ENCODE measurements around the gene SERPINB12.

SERPINB12 gene, protein sequence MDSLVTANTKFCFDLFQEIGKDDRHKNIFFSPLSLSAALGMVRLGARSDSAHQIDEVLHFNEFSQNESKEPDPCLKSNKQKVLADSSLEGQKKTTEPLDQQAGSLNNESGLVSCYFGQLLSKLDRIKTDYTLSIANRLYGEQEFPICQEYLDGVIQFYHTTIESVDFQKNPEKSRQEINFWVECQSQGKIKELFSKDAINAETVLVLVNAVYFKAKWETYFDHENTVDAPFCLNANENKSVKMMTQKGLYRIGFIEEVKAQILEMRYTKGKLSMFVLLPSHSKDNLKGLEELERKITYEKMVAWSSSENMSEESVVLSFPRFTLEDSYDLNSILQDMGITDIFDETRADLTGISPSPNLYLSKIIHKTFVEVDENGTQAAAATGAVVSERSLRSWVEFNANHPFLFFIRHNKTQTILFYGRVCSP

GRCh38 chr18:63542069-63542468 is at the start of gene SERPINB12:
TSS of gene SERPINB12 (plus strand) at chr18:63542369. CDS start at chr18:63556160, 13,791 bp downstream.
- DNase-seq (ENCODE audit: low read depth), result no peak

DNA sequence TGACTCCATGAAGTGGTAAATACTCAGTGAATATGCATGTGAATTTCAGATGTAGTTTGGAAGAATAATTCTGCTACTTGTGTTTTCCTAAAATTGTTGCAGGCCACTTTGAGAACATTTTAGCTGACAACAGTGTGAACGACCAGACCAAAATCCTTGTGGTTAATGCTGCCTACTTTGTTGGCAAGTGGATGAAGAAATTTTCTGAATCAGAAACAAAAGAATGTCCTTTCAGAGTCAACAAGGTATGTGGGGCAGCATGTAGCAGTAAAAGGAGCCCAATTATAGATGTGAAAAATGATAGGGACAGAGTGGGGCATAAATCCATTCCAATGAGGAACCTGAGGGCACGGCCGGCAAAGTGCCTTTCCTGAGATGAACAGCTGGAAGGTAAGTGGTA is 49.3 kb upstream of the SERPINB12 start:
- no peak for DNase-seq (ENCODE audit: low read depth)

GRCh38 chr18:63495675-63496074 is 46.5 kb upstream of the SERPINB12 start:
- no peak for DNase-seq (ENCODE audit: low read depth)

DNA sequence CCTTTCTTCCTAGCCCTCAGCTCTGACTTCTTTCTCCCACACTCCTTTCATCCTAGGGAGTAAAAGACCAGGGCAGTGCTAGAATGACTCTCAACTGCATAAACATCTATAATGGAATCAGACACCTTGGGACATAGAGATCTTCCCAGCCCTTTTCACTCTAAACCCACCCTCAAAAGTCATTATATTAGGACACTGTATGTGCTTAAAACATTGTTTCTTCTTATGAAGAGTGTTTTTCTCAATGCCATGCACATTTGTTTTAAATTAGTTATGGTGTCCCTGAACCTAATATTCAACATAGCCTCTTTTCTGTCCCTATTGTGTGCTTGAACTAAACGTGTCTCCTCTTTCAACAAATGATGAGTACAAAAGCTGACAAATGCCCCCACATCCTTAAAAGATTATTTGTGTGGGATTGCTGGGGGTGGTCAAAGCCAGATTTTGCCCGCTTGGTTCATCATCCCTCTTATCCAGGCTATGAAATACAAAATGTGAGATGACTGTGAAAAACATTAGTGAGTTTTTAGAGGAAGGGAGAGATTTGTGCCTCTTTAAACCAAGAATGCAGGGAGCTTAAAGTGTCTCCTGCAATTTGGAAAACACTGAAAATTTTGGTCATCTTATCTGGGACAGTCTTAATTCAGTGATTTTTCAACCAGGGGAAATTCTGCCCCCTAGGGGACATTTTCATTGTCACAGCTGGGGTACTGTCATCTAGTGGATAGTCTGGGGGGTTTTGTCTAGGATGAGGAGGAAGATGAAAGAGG is 36.4 kb upstream of the SERPINB12 start:
- no peak for DNase-seq (ENCODE audit: low read depth)

- no peak for DNase-seq (ENCODE audit: low read depth)
Measured at GRCh38 chr18:63506336-63506646, 35.9 kb upstream of the SERPINB12 start.

- DNase-seq (ENCODE audit: low read depth), result no peak
Measured at GRCh38 chr18:63508596-63508995, 33.6 kb upstream of the SERPINB12 start.

GRCh38 chr18:63511285-63511684 is 30.9 kb upstream of the SERPINB12 start:
- DNase-seq (ENCODE audit: low read depth), result no peak

GRCh38 chr18:63514326-63514725 is 27.8 kb upstream of the SERPINB12 start:
- no peak for DNase-seq (ENCODE audit: low read depth)

- no peak for DNase-seq (ENCODE audit: low read depth)
Measured at GRCh38 chr18:63514888-63515678, 27.1 kb upstream of the SERPINB12 start.

- DNase-seq (ENCODE audit: low read depth), result no peak
Measured at GRCh38 chr18:63515801-63516200, 26.4 kb upstream of the SERPINB12 start.

DNA sequence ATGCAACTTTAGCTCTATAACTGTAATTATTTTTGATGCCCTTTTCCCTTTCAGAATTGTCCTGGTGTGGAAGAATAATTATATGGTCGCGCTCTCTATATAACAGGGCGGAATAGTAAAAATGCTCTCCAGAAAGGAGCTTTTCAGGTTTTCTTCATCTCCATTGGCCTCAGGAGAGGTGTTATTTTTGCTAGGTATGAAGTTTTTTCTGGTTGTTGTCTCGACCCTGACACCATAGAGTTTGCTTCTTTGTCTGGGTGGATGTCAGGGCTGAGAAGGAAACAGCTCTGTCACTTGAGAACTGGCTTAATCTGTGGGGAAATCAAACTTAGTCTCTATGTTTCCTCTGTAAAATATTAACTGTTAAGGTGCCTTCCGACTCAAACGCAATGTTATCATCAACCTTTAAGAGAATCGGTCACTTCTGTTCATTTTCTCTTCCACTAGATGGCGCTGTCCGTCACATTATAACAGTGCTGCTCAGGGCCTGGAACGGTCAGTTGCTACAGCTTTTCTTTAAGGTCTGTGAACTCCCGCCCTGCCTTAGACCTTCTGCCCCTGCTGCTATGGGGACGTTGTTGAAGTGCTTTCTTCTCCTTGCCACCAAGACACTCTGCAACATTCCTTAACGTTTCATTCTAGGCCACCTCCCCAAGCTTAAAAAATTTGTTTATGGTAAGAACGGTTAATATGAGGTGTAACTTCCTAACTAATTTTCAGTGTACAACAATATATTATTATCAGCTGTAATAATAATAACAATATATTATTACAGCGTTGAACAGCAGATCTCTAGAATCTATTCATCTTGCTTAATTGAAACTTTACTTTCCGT is 23.8 kb upstream of the SERPINB12 start:
- peak; percentile 24 for DNase-seq (ENCODE audit: low read depth)

DNA sequence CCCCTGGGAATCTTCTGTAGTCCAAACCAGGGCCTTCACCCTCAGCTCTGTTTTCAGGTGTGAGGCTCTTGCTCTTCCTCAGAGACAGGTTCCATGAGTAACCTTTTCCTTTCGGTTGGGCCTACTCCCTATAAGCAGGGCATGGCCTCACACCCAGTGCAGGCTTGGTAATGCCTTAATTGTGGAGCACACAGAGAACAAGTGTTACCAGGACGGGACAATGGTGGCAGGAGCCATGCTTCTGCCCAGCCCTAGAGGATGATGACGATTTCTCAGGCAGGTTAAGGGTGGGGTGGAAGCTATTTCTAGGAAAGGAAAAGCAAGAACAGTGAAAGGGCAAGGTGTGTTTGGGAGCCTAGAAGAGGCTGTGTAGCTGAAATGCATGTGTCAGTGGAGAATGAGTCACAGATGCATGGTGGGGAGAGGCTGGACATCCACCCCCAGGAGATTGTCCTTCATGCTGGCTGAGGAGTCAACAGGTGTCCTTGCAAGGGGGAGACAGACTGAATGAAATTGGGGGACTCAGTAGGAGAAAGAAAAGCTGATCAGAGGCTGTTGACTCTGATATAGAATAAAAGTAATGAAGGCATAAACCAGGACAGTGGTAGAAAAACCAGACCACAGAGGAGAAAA is 22.0 kb upstream of the SERPINB12 start:
- DNase-seq (ENCODE audit: low read depth), result no peak

DNA sequence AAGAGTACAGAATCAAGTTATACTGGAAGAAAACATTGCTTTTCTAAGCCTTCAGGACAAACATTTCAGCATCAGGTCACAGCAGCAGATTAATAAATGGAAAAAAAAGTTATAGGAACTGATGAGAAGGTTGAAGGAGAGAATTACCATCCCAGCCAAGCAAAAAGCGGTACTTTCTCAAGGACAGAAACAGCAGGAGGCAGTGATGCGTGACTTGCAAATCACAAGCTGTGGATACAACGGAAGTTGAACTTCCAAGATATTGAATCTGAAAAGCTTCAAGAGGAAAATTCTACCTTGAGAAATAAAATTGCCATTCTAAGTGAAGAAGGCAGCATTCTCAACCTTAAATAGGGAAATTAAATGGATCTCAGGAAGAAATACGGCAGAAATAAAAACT is 18.5 kb upstream of the SERPINB12 start:
- DNase-seq (ENCODE audit: low read depth), result no peak

DNA sequence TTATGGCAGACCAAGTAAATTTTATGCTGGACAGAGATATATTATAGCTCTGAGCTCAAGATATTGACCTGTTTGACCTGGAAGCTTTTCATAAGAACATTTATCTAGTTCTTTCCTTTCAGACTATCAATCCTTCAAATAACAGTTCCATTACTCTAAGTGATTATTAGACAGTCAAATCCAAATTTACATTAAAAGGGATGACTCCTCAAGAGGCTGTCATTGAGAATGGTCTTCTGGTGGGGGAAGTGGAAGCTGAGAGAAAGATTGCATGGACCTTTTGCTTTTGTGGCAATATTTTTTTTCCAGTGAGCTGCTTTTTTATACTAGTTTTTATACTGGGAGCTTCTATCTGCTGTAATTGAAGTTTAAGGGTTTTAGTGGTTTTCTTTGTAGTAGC is 14.9 kb upstream of the SERPINB12 start:
- no peak for DNase-seq (ENCODE audit: low read depth)

DNA sequence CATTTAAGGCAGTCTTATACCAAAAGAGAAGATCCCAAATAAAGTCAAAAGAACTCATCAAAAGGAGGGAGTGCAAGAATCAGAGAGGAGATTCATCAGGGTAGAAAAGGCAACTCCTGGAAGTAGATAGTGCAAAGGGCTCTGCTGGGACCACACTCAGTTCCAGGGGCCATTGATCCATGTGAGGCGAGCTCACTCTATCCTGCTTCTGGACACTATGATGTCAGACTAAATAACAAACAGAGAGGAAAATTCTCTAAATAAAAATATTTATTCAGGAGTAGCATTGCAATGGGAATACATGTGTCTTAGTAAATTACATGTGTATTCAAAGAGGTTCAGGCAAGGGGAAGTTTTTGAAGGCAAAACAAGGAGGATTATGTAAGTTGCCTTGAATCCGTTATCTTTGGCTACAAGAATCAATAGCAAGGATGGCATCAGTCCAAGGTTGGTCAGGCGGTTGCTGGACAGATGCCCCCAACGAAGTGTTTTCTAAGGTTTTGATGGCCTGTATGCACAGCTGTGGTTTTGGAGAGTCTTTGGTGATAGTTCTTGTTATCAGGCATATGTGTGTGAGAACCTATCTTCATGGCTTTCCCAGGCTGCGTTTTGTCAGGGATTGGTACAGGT is 13.2 kb upstream of the SERPINB12 start:
- DNase-seq (ENCODE audit: low read depth), result no peak

DNA sequence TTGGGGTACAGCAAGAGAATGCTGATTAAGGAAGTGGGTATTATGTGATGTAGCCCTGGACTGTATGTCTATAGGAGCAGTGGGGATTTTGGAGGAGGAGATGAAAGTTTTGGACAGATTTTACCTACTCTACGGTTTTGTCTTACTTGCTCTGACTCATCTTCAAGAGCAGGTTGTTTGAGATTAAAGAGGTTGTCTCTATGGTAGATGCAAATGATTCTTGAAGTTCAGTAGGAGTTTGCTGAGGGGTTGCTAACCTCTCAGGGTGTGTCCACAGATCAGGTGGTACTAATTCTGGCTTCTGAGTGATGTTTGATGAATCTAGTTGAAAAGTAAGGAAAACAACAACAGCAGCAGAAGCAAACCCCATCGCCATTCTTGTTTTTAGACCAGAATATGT is 9.7 kb upstream of the SERPINB12 start:
- DNase-seq (ENCODE audit: low read depth), result no peak

GRCh38 chr18:63534615-63535014 is 7.6 kb upstream of the SERPINB12 start:
- DNase-seq (ENCODE audit: low read depth), result no peak

- peak; percentile 69 for DNase-seq (ENCODE audit: low read depth)
Measured at GRCh38 chr18:63539904-63540510, 2.2 kb upstream of the SERPINB12 start.

GRCh38 chr18:63544017-63544416 is 1.8 kb downstream of the SERPINB12 start:
- DNase-seq (ENCODE audit: low read depth), result no peak

GRCh38 chr18:63545000-63545399 is 2.8 kb downstream of the SERPINB12 start:
- DNase-seq (ENCODE audit: low read depth), result peak; percentile 34

All from GM04503 (cell line).